HepG2 (cell line): ENCODE measurements around the gene KCNRG. TPM values are rescaled to one million over a fixed set of nuclear protein-coding genes. Genes with fewer than 3 reads are reported as not detected.
A peak's percentile ranks its signal among the peaks of the same experiment; 100 is the strongest.

Experiments used
- E2F2 ChIP-seq: sonication (generic); formaldehyde crosslinking; IDR thresholded peaks from 2 replicates; pipeline ENCODE4 v1.4.0; 2020; ENCODE audit warnings: missing genetic modification reagents, borderline replicate concordance
- FOXP4 ChIP-seq: sonication (generic); formaldehyde crosslinking; IDR thresholded peaks from 2 replicates; pipeline ENCODE4 v1.4.0; 2020; ENCODE audit warnings: missing genetic modification reagents
- GABPA ChIP-seq, 2 experiments: IDR thresholded peaks; 2 replicates each; pipeline ENCODE4 v1.6.1; 2011 to 2016; ENCODE audit warnings: low read depth in 2 of 2, low read length in 1 of 2, missing biosample characterization in 1 of 2, missing genetic modification characterization in 1 of 2
- GTF3A ChIP-seq: sonication (generic); formaldehyde crosslinking; conservative IDR thresholded peaks from 2 replicates; pipeline ENCODE4 v1.4.0; 2020; ENCODE audit warnings: mild to moderate bottlenecking, missing genetic modification reagents
- HNRNPK ChIP-seq: fragments of 200-400 bp; formaldehyde crosslinking; IDR thresholded peaks from 2 replicates; pipeline ENCODE4 v1.6.1; 2018; ENCODE audit warnings: low read length, low read depth, moderate library complexity, mild to moderate bottlenecking; ENCODE audit not compliant: poor library complexity, severe bottlenecking
- HOMEZ ChIP-seq: IDR thresholded peaks from 2 replicates; pipeline ENCODE4 v1.6.1; 2016; ENCODE audit warnings: low read depth
- POGZ ChIP-seq: sonication (generic); formaldehyde crosslinking; IDR thresholded peaks from 2 replicates; pipeline ENCODE4 v1.4.0; 2020; ENCODE audit warnings: mild to moderate bottlenecking, missing genetic modification reagents
- SIN3B ChIP-seq: fragments of 150-350 bp; IDR thresholded peaks from 2 replicates; pipeline ENCODE4 v1.6.1; 2014; ENCODE audit warnings: low read length
- SNAPC5 ChIP-seq: sonication (generic); formaldehyde crosslinking; IDR thresholded peaks from 2 replicates; pipeline ENCODE4 v1.8.1; 2023; ENCODE audit warnings: mild to moderate bottlenecking, missing genetic modification reagents, borderline replicate concordance
- ZBTB21 ChIP-seq: sonication (generic); formaldehyde crosslinking; IDR thresholded peaks from 2 replicates; pipeline ENCODE4 v1.4.0; 2020; ENCODE audit warnings: missing genetic modification reagents
- ZBTB26 ChIP-seq: IDR thresholded peaks from 2 replicates; pipeline ENCODE4 v1.6.1; 2016; ENCODE audit warnings: missing compliant biosample characterization, missing genetic modification reagents, borderline replicate concordance
- ZNF230 ChIP-seq: sonication (generic); formaldehyde crosslinking; IDR thresholded peaks from 2 replicates; pipeline ENCODE4 v1.4.0; 2020; ENCODE audit warnings: mild to moderate bottlenecking, missing genetic modification reagents
- ZNF274 ChIP-seq: sonication (generic); formaldehyde crosslinking; IDR thresholded peaks from 2 replicates; pipeline ENCODE4 v1.5.1; 2020; ENCODE audit warnings: mild to moderate bottlenecking, missing genetic modification reagents
- ZNF317 ChIP-seq: sonication (generic); formaldehyde crosslinking; IDR thresholded peaks from 2 replicates; pipeline ENCODE4 v1.5.0; 2020; ENCODE audit warnings: mild to moderate bottlenecking, missing genetic modification reagents
- ZNF33A ChIP-seq: sonication (generic); formaldehyde crosslinking; IDR thresholded peaks from 2 replicates; pipeline ENCODE4 v1.5.1; 2020; ENCODE audit warnings: missing genetic modification reagents, mild to moderate bottlenecking, moderate library complexity, borderline replicate concordance
- ZNF350 ChIP-seq: sonication (generic); formaldehyde crosslinking; IDR thresholded peaks from 2 replicates; pipeline ENCODE4 v1.4.0; 2020; ENCODE audit warnings: mild to moderate bottlenecking, low read depth, missing genetic modification reagents, borderline replicate concordance
- ZNF354B ChIP-seq: sonication (generic); formaldehyde crosslinking; IDR thresholded peaks from 2 replicates; pipeline ENCODE4 v1.8.0; 2022; ENCODE audit warnings: mild to moderate bottlenecking, missing genetic modification reagents
- ZNF607 ChIP-seq: sonication (generic); formaldehyde crosslinking; IDR thresholded peaks from 2 replicates; pipeline ENCODE4 v1.5.1; 2020; ENCODE audit warnings: missing genetic modification reagents, mild to moderate bottlenecking, borderline replicate concordance
- ZNF616 ChIP-seq: sonication (generic); formaldehyde crosslinking; IDR thresholded peaks from 2 replicates; pipeline ENCODE4 v1.5.0; 2020; ENCODE audit warnings: low read depth, mild to moderate bottlenecking, missing genetic modification reagents
- ZNF703 ChIP-seq: sonication (generic); formaldehyde crosslinking; IDR thresholded peaks from 2 replicates; pipeline ENCODE4 v1.5.1; 2020; ENCODE audit warnings: missing genetic modification reagents, mild to moderate bottlenecking, moderate library complexity, borderline replicate concordance
- ZNF713 ChIP-seq: sonication (generic); formaldehyde crosslinking; IDR thresholded peaks from 2 replicates; pipeline ENCODE4 v1.4.0; 2020; ENCODE audit warnings: mild to moderate bottlenecking, missing genetic modification reagents
- ZSCAN25 ChIP-seq: sonication (generic); formaldehyde crosslinking; IDR thresholded peaks from 2 replicates; pipeline ENCODE4 v1.8.0; 2022; ENCODE audit warnings: mild to moderate bottlenecking, missing genetic modification reagents
- polyA plus RNA-seq, 8 experiments: library from polyadenylated mRNA; depleted of rRNA in 3 of 8; stranded (reverse) in 7 of 8; unstranded in 1 of 8; fragments of >200 nt; fragmentation: Illumina TruSeq in 4 of 8; extraction: Trizol in 4 of 8; gene quantifications; 2 replicates each; pipeline versions ENCODE4 v1.2.1 to v1.2.3, GENCODE V29; 2011 to 2016; ENCODE audit warnings: low read depth in 4 of 8, missing spikeins in 1 of 8, mixed read lengths in 1 of 8; ENCODE audit not compliant: insufficient read depth in 1 of 8
- total RNA-seq, 5 experiments: library from RNA; depleted of rRNA; stranded (reverse); fragments of >200 nt; fragmentation: Illumina TruSeq; extraction: Trizol; gene quantifications; 2 replicates each; pipeline ENCODE4 v1.2.3, GENCODE V29; 2016; ENCODE audit warnings: low read depth in 1 of 5

The KCNRG gene
- total and polyA plus RNA-seq, 2 of the 13 experiments (the other 11 are each of a cell fraction or from before 2014, with no cell fraction given), result 1.0 to 1.5 TPM

GRCh38 chr13:49996951-49997895 lies 18.0 kb upstream of the KCNRG start, which contains the start of gene TRIM13 (continued):
- peak; percentile 59; the same call in 1 of the 2 replicates for TF ChIP-seq HOMEZ (CRISPR knock-in tag)
- TF ChIP-seq ZNF713 (CRISPR knock-in tag), result no peak
- TF ChIP-seq ZNF33A, result no peak
- no peak for TF ChIP-seq ZBTB26 (CRISPR knock-in tag)
- TF ChIP-seq ZNF607 (CRISPR knock-in tag), result no peak; the same call in 1 of the 2 replicates
- no peak for TF ChIP-seq ZNF274
- peak; percentile 100 for TF ChIP-seq HNRNPK
- 0 out of 2 replicates have a peak, but pooled peaks have one; percentile 29 for TF ChIP-seq SNAPC5
- no peak for TF ChIP-seq GTF3A (CRISPR knock-in tag)
- peak; percentile 60; the same call in 1 of the 2 replicates for TF ChIP-seq POGZ (CRISPR knock-in tag)
- TF ChIP-seq E2F2 (CRISPR knock-in tag), result 0 out of 2 replicates have a peak, but pooled peaks have one; percentile 17
- no peak for TF ChIP-seq SIN3B
- peak; percentile 72; the same call in 1 of the 2 replicates for TF ChIP-seq ZNF317 (CRISPR knock-in tag)
- TF ChIP-seq ZNF354B (CRISPR knock-in tag), result 0 out of 2 replicates have a peak, but pooled peaks have one; percentile 29
- TF ChIP-seq ZBTB21 (CRISPR knock-in tag), result no peak
- no peak for TF ChIP-seq ZNF350
- peak; percentile 79 for TF ChIP-seq ZSCAN25 (CRISPR knock-in tag)
- 0 out of 2 replicates have a peak, but pooled peaks have one; percentile 14 for TF ChIP-seq ZNF230 (CRISPR knock-in tag)
- TF ChIP-seq FOXP4, result peak; percentile 17; the same call in 1 of the 2 replicates
- no peak for TF ChIP-seq ZNF616 (CRISPR knock-in tag)
- TF ChIP-seq GABPA (IDR thresholded peaks at IDR 0.05; ENCODE audit: low read depth, low read length), result no peak
- 0 out of 2 replicates have a peak, but pooled peaks have one; percentile 29 for TF ChIP-seq GABPA (CRISPR knock-in tag; IDR thresholded peaks at IDR 0.05; ENCODE audit: low read depth)
- TF ChIP-seq ZNF703 (CRISPR knock-in tag), result no peak; the same call in 1 of the 2 replicates
